Activated T-helper 1 cell treated with anti-CD3 and anti-CD28 coated beads, Interleukin-12 subunit alpha, Interleukin-12 subunit beta, Interleukin-2, Interleukin-4 antibody, amounts not matched to agents 30 ng/mL and 10 ng/mL and 1 ng/mL, durations not matched to agents 14 hours and 24 hours and 36 hours (primary cell): Measurements from ENCODE around the gene ZNF618. TPM values are rescaled to one million over a fixed set of nuclear protein-coding genes. Genes with fewer than 3 reads are reported as not detected.

ENCODE experiments used
- DNase-seq: peaks from one replicate; pipeline ENCODE4 v3.0.0; 2021; ENCODE audit warnings: low spot score
- H3K27ac Mint-ChIP-seq: one replicate; pipeline ENCODE4 v1.8.0; 2021; ENCODE audit warnings: mild to moderate bottlenecking, mixed read lengths
- H3K27me3 Mint-ChIP-seq: one replicate; pipeline ENCODE4 v1.8.0; 2022; ENCODE audit warnings: mild to moderate bottlenecking, moderate library complexity, mixed read lengths; ENCODE audit not compliant: insufficient read depth
- H3K36me3 Mint-ChIP-seq: one replicate; pipeline ENCODE4 v1.8.0; 2021; ENCODE audit warnings: low read depth, mixed read lengths
- H3K4me1 Mint-ChIP-seq: one replicate; pipeline ENCODE4 v1.8.0; 2021; ENCODE audit warnings: low read depth, mixed read lengths
- H3K4me3 Mint-ChIP-seq: one replicate; pipeline ENCODE4 v1.8.0; 2021; ENCODE audit warnings: mild to moderate bottlenecking, moderate library complexity, mixed read lengths
- H3K9me3 Mint-ChIP-seq: one replicate; pipeline ENCODE4 v1.8.0; 2021; ENCODE audit warnings: mixed read lengths
- intact Hi-C: fragments of 100-400 bp; cut with micrococcal nuclease; formaldehyde crosslinking; loops from one replicate; pipeline ENCODE4 v1.15.1; 2024
- total RNA-seq: library from RNA; stranded (reverse); gene quantifications from 2 replicates; pipeline ENCODE4 v1.2.3, GENCODE V29; 2022

Gene ZNF618
- total RNA-seq, 1 donor from 2014 or later, result 0.16 TPM

DNA sequence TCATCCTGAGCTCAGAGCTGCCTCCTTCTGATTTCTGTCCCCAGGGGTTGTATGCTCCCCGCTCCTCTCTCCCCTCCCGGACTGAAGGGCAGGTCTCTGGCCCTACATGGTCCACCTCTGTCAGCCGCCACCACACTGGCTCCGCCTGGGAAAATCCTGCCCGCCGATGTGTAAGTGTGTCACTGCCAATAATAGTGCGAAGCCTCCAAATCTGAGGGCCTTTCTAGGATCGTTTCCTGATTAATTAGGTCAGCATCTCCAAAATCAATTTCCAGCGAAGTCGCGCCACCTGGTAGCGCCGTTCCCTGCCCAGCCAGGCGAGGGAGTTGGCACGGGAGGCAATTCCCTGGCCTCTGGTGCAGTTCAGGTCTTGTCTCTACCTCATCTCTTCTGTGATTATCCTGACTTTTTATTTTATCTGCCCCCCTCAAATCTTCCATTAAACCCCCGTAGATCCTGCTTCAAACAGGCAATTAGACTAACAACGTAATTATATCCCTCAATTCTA, 73.5 kb downstream of the ZNF618 start:
- DNase-seq, result no peak
- Mint-ChIP-seq H3K4me1 (no peaks in the 10 kb centered on the region), H3K4me3 (no peak overlapping the region), H3K27me3 (no peaks in the 10 kb centered on the region), H3K27ac (no peak overlapping the region), H3K36me3 (no peaks in the 10 kb centered on the region), H3K9me3 (no peaks in the 10 kb centered on the region)
- intact Hi-C loops, result no loop called here

DNA sequence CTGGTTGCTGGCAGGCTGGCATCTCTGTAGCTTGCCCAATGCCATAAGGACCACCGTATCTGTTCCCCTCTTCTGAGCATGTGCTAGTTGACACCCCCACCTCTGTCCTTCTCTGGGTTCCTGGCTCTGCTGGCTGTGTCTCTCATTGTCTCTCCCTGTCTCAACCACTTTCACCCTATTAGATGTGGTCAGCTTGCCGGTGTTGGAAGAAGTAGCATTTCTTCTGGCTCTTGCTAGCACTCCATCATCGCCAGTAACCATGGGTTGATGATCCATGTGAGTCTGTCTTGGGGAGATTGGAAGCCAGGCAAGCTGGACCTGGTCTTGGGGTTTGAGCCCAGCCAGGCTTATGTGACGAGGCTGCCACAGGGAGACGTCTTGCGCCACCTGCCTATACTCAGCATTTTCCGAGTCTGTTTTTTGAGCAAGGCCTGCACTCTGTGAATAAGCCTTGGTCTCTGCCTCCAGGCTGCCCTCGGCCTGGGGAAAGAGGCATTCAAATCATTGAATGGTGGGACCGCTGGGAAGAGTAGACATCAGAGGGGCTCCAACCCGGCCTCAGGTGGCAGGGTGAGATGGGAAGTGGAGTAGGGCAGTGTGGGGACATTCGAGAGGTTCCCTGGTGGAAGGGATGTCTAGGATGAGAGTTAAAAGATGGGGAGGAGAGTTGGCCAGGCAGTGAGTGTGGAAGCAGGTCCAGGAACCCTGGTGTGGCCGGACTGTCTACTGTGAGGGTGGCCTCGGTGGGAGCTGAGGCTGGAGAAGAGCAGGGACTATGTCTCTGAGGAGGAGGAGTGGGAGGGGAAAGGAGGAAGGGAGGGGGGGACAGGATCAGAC, 74.3 kb downstream of the ZNF618 start:
- Mint-ChIP-seq H3K9me3 (no peaks in the 10 kb centered on the region), H3K27me3 (peaks cover 4% of the 10 kb centered on the region), H3K4me1 (no peaks in the 10 kb centered on the region), H3K4me3 (no peak overlapping the region), H3K27ac (no peak overlapping the region), H3K36me3 (no peaks in the 10 kb centered on the region)
- intact Hi-C loops, result no loop called here
- no peak for DNase-seq

DNA sequence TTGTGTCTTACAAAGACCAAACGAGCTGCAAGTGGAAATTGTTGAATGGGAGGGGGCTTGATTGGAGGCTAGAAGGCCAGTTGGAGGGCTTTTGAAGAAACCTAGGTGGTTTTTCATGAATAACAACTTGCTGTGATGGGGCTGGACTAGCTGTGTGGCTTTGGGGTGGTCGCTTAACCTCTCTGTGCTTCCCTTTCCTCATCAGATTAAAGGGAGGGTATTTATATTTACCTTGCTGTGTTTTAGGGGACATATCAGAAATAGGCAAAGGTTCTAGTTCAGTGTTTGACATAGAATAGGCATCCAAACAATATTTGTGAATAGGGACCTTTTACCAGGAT, 74.9 kb downstream of the ZNF618 start:
- H3K9me3 Mint-ChIP-seq, result no peaks in the 10 kb centered on the region
- H3K27ac Mint-ChIP-seq, result no peak overlapping the region
- H3K4me1 Mint-ChIP-seq, result no peaks in the 10 kb centered on the region
- H3K36me3 Mint-ChIP-seq, result no peaks in the 10 kb centered on the region
- intact Hi-C loops, result no loop called here
- no peak overlapping the region for H3K4me3 Mint-ChIP-seq
- no peak for DNase-seq
- peaks cover 5% of the 10 kb centered on the region for H3K27me3 Mint-ChIP-seq

DNA sequence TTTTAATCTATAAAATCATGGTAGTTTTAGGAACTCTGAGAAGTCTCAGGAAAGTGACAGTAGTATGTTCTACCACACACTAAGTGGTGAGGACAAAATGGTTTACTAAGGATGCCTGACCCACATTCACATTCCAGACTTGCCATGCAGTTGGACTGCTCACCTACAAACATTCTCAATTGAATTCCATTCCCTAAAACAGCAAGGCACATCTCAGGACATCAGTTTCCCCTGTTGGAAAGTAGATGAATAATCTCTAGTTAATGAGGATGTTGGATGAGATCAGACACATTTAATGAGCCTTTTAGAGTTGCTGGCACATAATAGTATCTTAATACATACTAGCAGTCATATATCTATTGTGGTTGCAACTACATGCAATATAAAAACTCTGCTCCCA, 76.6 kb downstream of the ZNF618 start:
- Mint-ChIP-seq H3K27ac (no peak overlapping the region), H3K36me3 (no peaks in the 10 kb centered on the region), H3K27me3 (peaks cover 5% of the 10 kb centered on the region), H3K4me3 (no peak overlapping the region), H3K4me1 (no peaks in the 10 kb centered on the region), H3K9me3 (no peaks in the 10 kb centered on the region)
- intact Hi-C loops, result no loop called here
- no peak for DNase-seq

DNA sequence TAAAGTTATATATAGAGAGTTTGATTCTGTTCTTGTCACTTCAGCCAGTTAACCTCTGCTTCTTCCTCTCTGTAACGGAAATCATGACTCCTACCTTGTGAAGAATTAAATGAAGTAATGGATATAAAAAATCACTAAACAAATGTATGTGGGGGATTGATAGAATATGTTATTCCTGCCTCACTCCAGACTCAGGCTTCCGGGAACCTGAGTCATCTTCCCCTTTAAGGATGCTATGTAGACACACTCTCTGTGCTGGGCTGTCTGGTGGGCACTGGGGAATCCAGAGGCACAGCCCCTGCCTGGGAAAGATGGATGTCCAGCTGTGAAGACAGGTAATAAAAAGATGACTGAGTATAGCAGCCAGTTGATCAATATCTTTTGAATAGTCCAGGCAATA, 77.4 kb downstream of the ZNF618 start:
- intact Hi-C loops, result no loop called here
- no peak for DNase-seq
- no peaks in the 10 kb centered on the region for H3K9me3 Mint-ChIP-seq
- H3K4me3 Mint-ChIP-seq, result no peak overlapping the region
- H3K27ac Mint-ChIP-seq, result no peak overlapping the region
- no peaks in the 10 kb centered on the region for H3K4me1 Mint-ChIP-seq
- H3K36me3 Mint-ChIP-seq, result no peaks in the 10 kb centered on the region
- H3K27me3 Mint-ChIP-seq, result peaks cover 5% of the 10 kb centered on the region

DNA sequence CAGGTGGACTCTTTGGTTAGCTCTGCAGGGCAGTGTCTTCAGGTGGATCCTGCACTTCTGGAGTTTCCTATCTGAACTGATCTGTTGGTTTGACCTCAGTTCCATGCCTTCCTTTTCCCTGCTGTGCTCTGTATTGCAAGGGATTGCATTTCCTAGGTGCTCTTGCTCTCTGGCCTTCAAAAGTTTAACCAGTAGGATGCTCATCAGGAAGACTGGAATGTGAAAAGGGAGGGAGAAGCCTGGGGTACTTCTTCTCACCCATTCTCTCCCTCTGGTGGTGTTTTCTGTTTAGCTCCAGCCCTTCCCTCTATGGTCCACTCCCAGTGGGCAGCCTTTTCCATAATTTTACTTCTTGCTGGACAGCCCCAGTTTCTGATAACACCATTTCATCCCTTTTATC, 78.5 kb downstream of the ZNF618 start:
- no peak overlapping the region for H3K4me3 Mint-ChIP-seq
- peaks cover 5% of the 10 kb centered on the region for H3K27me3 Mint-ChIP-seq
- intact Hi-C loops, result no loop called here
- H3K4me1 Mint-ChIP-seq, result no peaks in the 10 kb centered on the region
- H3K9me3 Mint-ChIP-seq, result no peaks in the 10 kb centered on the region
- H3K36me3 Mint-ChIP-seq, result no peaks in the 10 kb centered on the region
- no peak for DNase-seq
- no peak overlapping the region for H3K27ac Mint-ChIP-seq

DNA sequence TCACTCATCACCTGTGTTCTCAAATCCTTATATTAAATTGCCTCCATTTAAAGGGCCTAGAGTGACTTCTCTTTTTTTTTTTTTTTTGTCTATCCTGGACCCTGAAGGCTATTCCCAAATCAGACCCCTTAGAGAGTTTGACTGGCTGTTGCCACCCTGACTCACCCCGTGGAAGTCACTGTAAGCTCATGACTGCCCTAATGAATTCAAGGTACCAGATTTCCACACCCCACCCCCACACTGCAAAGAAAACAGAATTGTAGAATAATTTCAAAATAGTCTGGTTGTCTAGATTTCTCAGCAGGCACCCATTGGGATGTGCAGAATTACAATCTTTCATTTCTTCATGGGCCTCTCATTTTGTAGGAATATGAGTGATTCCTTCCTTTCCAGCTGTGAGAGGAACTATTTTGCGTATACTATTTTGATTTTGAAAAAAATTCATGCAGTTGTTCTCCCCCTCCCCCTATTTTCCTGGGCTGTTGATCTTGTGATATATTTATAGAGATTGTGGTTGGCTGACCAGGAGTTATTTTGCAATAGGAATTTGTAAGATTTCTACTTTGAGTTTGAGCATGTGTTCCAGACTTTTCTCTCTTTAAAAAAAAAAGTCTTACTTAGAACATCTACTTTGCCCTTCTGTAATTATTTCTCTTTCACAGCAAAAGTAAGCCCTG, 79.1 kb downstream of the ZNF618 start:
- intact Hi-C loops, result no loop called here
- no peak for DNase-seq
- Mint-ChIP-seq H3K4me3 (no peak overlapping the region), H3K36me3 (no peaks in the 10 kb centered on the region), H3K9me3 (no peaks in the 10 kb centered on the region), H3K27ac (no peak overlapping the region), H3K4me1 (no peaks in the 10 kb centered on the region), H3K27me3 (peaks cover 5% of the 10 kb centered on the region)

DNA sequence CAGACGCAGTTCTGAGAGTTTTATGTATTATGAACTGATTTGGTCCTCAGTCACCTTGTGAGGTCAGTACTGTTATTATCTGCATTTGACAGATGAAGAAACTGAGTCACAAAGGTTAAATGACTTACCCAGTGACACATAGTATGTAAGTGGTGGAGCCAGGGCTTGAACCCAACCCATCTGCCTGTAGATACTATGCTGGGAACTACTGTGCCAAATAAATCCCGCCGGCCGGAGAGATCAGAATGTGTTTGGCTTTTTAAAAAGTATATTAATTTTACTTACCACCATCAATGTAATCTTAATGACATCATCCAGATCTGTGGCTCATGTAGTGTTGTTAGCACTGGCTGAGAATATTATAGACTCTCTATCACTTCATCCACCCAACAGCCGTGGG, 80.8 kb downstream of the ZNF618 start:
- H3K27ac Mint-ChIP-seq, result no peak overlapping the region
- H3K36me3 Mint-ChIP-seq, result no peaks in the 10 kb centered on the region
- H3K4me3 Mint-ChIP-seq, result no peak overlapping the region
- H3K4me1 Mint-ChIP-seq, result no peaks in the 10 kb centered on the region
- intact Hi-C loops, result no loop called here
- H3K27me3 Mint-ChIP-seq, result peaks cover 5% of the 10 kb centered on the region
- no peaks in the 10 kb centered on the region for H3K9me3 Mint-ChIP-seq
- DNase-seq, result no peak

DNA sequence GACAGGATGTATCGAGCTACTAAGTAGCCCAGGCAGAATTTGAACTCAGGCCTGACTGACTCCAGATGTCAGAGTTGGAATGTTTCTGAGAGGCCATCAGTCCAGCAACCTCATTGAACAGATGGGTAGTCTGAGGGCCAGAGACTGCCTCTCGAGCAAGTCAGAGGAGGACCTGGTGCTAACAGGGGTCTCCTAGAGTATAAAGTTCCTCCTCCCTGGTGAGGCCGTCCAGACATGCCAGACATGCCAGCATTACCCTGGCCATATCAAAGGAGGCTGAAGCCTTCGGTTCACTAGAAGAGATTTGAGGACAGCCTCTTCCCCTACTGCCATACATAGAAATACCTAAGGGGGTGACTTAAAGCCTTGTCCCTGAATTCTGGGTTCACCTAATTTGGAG, 81.2 kb downstream of the ZNF618 start:
- Mint-ChIP-seq H3K4me1 (no peaks in the 10 kb centered on the region), H3K27ac (no peak overlapping the region), H3K4me3 (no peak overlapping the region), H3K27me3 (peaks cover 5% of the 10 kb centered on the region), H3K9me3 (no peaks in the 10 kb centered on the region), H3K36me3 (no peaks in the 10 kb centered on the region)
- intact Hi-C loops, result no loop called here
- DNase-seq, result no peak

DNA sequence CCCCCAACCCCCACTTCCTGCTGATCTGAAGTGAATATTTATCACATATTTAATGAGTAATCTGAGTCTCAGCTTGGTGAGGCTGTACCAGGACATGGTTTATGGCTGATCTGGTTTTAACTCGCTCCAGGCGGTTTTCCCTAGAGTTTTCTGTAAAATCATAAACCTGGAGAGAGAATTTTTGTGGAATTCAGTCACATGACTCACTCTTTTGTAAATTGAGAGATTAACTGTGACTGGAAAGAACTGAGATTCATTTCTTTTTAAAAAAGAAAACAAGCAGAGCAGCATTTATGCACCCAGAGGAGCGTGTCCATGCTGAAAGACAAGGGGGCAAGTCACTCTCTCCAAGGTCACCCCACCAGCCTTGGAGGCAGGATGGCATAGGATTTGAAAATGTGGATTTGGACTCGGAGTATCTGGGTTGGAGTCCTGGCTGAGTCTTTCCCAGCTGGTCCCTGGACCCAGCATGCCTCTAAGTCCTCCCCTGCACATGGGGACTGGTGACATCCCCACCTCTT, 81.8 kb downstream of the ZNF618 start:
- no peaks in the 10 kb centered on the region for H3K4me1 Mint-ChIP-seq
- no peaks in the 10 kb centered on the region for H3K9me3 Mint-ChIP-seq

DNA sequence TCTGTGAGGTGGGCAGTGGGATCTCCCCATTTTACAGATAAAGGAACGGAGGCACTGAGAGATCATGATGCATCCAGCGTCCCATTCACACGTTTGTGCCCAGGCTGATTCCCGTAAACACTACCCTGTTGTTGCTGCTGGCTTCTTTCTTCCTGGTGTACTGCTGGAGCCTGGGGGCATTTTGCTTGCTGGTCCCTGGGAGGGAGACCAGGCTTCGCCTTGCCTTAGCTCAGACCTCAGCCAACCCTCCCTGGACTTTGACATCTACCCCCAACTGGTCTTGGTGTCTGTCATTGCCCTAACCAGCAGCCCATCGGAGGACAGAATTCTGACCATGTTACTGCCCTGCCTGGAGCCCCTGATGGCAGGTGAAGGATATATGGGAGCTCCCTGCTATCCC, 82.4 kb downstream of the ZNF618 start:
- DNase-seq, result no peak
- peaks cover 5% of the 10 kb centered on the region for H3K27me3 Mint-ChIP-seq
- intact Hi-C loops, result no loop called here
- no peaks in the 10 kb centered on the region for H3K9me3 Mint-ChIP-seq
- H3K27ac Mint-ChIP-seq, result no peak overlapping the region
- no peaks in the 10 kb centered on the region for H3K36me3 Mint-ChIP-seq
- no peak overlapping the region for H3K4me3 Mint-ChIP-seq
- no peaks in the 10 kb centered on the region for H3K4me1 Mint-ChIP-seq

More for the DNA sequence above, 81.8 kb downstream of the ZNF618 start:
- no peak for DNase-seq
- H3K4me3 Mint-ChIP-seq, result no peak overlapping the region
- intact Hi-C loops, result no loop called here
- no peaks in the 10 kb centered on the region for H3K36me3 Mint-ChIP-seq
- H3K27me3 Mint-ChIP-seq, result peaks cover 5% of the 10 kb centered on the region
- H3K27ac Mint-ChIP-seq, result no peak overlapping the region

DNA sequence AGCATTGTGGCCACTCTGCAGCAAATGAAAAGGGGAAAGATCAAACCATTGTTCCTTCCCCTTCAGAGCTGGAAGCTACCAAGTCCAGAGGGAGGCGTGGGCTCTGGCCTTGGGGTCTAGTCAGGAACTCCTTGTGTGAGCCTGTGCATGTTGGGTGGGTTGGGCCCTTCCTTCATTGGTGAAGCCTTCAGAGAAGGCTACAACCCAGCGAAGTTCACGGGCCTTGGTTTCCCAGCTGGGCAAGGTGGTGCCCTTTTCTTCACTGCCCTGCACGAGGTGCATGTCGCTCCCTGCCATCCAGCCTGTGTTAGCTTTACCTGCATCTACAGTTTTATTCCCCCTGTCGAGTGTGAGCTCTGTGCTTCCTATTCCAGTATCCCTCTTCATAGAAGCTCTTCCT, 84.7 kb downstream of the ZNF618 start:
- Mint-ChIP-seq H3K36me3 (no peaks in the 10 kb centered on the region), H3K27ac (no peak overlapping the region), H3K4me1 (no peaks in the 10 kb centered on the region), H3K4me3 (no peak overlapping the region), H3K27me3 (no peaks in the 10 kb centered on the region), H3K9me3 (no peaks in the 10 kb centered on the region)
- DNase-seq, result no peak
- intact Hi-C loops, result no loop called here

DNA sequence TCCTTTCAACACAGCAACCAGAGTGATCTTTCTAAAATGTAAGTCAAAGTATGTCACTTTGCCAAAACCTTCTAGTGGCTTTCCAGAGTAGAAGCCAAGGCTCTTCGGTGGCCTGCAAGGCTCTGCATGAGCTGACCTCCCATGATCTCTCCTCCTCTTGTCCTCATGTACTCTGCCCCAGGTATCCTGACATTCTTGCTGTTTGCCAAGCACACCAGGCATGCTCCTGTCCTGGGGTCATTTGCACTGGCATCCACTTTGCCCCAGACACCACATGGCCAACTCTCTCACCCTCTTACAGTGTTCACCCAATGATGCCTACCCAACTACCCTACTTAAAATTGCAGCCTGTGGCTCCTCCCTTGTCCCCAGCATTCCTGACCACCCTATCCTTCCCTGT, 86.3 kb downstream of the ZNF618 start:
- no peak overlapping the region for H3K27ac Mint-ChIP-seq
- no peaks in the 10 kb centered on the region for H3K9me3 Mint-ChIP-seq
- DNase-seq, result no peak
- H3K4me1 Mint-ChIP-seq, result no peaks in the 10 kb centered on the region
- intact Hi-C loops, result no loop called here
- H3K27me3 Mint-ChIP-seq, result no peaks in the 10 kb centered on the region
- H3K36me3 Mint-ChIP-seq, result no peaks in the 10 kb centered on the region
- H3K4me3 Mint-ChIP-seq, result no peak overlapping the region
